H1 (cell line): ENCODE measurements around the gene UGT1A3. TPM values are rescaled to one million over a fixed set of nuclear protein-coding genes. Genes with fewer than 3 reads are reported as not detected.
A peak's percentile ranks its signal among the peaks of the same experiment; 100 is the strongest.

Experiments used
- CTCF ChIA-PET: fragments of 300-600 bp; sonication (Branson Sonifier 250); formaldehyde crosslinking; loops from one replicate; lab custom pipeline; 2021; ENCODE audit not compliant: partially characterized antibody; lab: Charles Lee
- POLR2A ChIA-PET: fragments of 300-600 bp; sonication (Branson Sonifier 250); formaldehyde crosslinking; loops from one replicate; lab custom pipeline; 2021; ENCODE audit warnings: inconsistent platforms; ENCODE audit not compliant: partially characterized antibody; lab: Charles Lee
- DNase-seq, 2 experiments: peaks; one replicate each; pipeline versions ENCODE4 v3.0.0 to v3.0.0-alpha.2; 2010 to 2022; ENCODE audit warnings: low spot score in 2 of 2, low read depth in 1 of 2, mixed read lengths in 1 of 2
- FAIRE-seq: peaks from 2 replicates; lab custom pipeline; 2011; peaks lifted over from hg19 to GRCh38; lab: Jason Lieb, UNC
- H2AFZ ChIP-seq: 2 replicates; pipeline ENCODE4 v1.8.1; 2012; ENCODE audit warnings: low read length, inconsistent platforms
- H2AK5ac ChIP-seq: 2 replicates; pipeline ENCODE4 v1.6.1; 2013; ENCODE audit warnings: low read depth, low read length
- H2BK120ac ChIP-seq: replicated peaks from 2 replicates; pipeline ENCODE3; 2013; ENCODE audit warnings: low read depth, low read length, inconsistent platforms
- H2BK12ac ChIP-seq: 2 replicates; pipeline ENCODE4 v1.6.1; 2013; ENCODE audit warnings: low read depth, low read length
- H2BK15ac ChIP-seq: 2 replicates; pipeline ENCODE4 v1.6.1; 2013; ENCODE audit warnings: low read length
- H2BK20ac ChIP-seq: 2 replicates; pipeline ENCODE4 v1.6.1; 2013; ENCODE audit warnings: low read length
- H2BK5ac ChIP-seq: 2 replicates; pipeline ENCODE4 v1.6.1; 2013; ENCODE audit warnings: low read depth, low read length
- H3K14ac ChIP-seq: 2 replicates; pipeline ENCODE4 v1.6.1; 2013; ENCODE audit warnings: inconsistent platforms; ENCODE audit not compliant: insufficient read length
- H3K18ac ChIP-seq: 2 replicates; pipeline ENCODE4 v1.6.1; 2013; ENCODE audit warnings: low read length; ENCODE audit errors: extremely low read depth
- H3K23ac ChIP-seq: 2 replicates; pipeline ENCODE4 v1.6.1; 2013; ENCODE audit warnings: inconsistent platforms; ENCODE audit not compliant: insufficient read length
- H3K23me2 ChIP-seq: 2 replicates; pipeline ENCODE4 v1.6.1; 2013; ENCODE audit warnings: low read depth, low read length
- H3K27ac ChIP-seq: 2 replicates; pipeline ENCODE4 v1.6.1; 2011; ENCODE audit warnings: low read depth, low read length, inconsistent platforms
- H3K27me3 ChIP-seq, 4 experiments: replicated peaks in 1 of 4; 1 replicate in 1 of 4; 2 replicates in 3 of 4; pipeline versions ENCODE4 v1.6.1 to v1.8.1; 2011 to 2013; ENCODE audit warnings: low read length in 3 of 4, mild to moderate bottlenecking in 3 of 4, inconsistent platforms in 2 of 4, mixed read lengths in 2 of 4, moderate library complexity in 1 of 4; ENCODE audit not compliant: control insufficient read depth in 3 of 4, insufficient read depth in 3 of 4; ENCODE audit errors: extremely low read depth in 1 of 4
- H3K36me3 ChIP-seq, 4 experiments: 2 replicates each; pipeline versions ENCODE4 v1.6.1 to v1.8.1; 2011 to 2013; ENCODE audit warnings: mild to moderate bottlenecking in 4 of 4, low read length in 3 of 4, moderate library complexity in 2 of 4, control low read depth in 1 of 4, inconsistent platforms in 1 of 4; ENCODE audit not compliant: insufficient read depth in 4 of 4, control insufficient read depth in 2 of 4
- H3K4ac ChIP-seq: replicated peaks from 2 replicates; pipeline ENCODE3; 2013; ENCODE audit warnings: low read length, low read depth, mixed read lengths, inconsistent platforms; ENCODE audit not compliant: insufficient read length
- H3K4me1 ChIP-seq, 4 experiments: replicated peaks in 1 of 4; 1 replicate in 1 of 4; 2 replicates in 3 of 4; pipeline versions ENCODE4 v1.6.1 to v1.8.1; 2011 to 2013; ENCODE audit warnings: low read length in 3 of 4, inconsistent platforms in 2 of 4, mixed read lengths in 1 of 4; ENCODE audit not compliant: insufficient read depth in 4 of 4, control insufficient read depth in 3 of 4
- H3K4me2 ChIP-seq, 2 experiments: 2 replicates each; pipeline versions ENCODE4 v1.6.1 to v1.8.1; 2011 to 2013; ENCODE audit warnings: low read depth in 2 of 2, low read length in 2 of 2, control low read depth in 1 of 2, inconsistent platforms in 1 of 2, mild to moderate bottlenecking in 1 of 2; ENCODE audit not compliant: insufficient read depth in 1 of 2
- H3K4me3 ChIP-seq, 4 experiments: fragments of 200-600, 300-600 bp in 1 of 4; sonication (generic), shearing (Covaris generic), sonication (Bioruptor Twin) in 1 of 4; 2 replicates each; pipeline versions ENCODE4 v1.5.1 to v1.8.1; 2011 to 2016; ENCODE audit warnings: low read length in 4 of 4, low read depth in 3 of 4, control low read depth in 2 of 4, inconsistent platforms in 2 of 4, mild to moderate bottlenecking in 2 of 4, mixed read lengths in 1 of 4, moderate library complexity in 1 of 4; ENCODE audit not compliant: insufficient read depth in 2 of 4; ENCODE audit errors: extremely low read depth in 1 of 4
- H3K56ac ChIP-seq: replicated peaks from 2 replicates; pipeline ENCODE3; 2013; ENCODE audit warnings: low read depth, mild to moderate bottlenecking, mixed read lengths, low read length, inconsistent platforms; ENCODE audit not compliant: insufficient read length
- H3K79me1 ChIP-seq: 2 replicates; pipeline ENCODE4 v1.6.1; 2013; ENCODE audit warnings: low read depth, low read length, control low read depth
- H3K79me2 ChIP-seq, 2 experiments: 2 replicates each; pipeline versions ENCODE4 v1.6.1 to v1.8.1; 2012 to 2013; ENCODE audit warnings: low read length in 2 of 2, mild to moderate bottlenecking in 2 of 2, inconsistent platforms in 1 of 2; ENCODE audit not compliant: insufficient read depth in 2 of 2, control insufficient read depth in 1 of 2
- H3K9ac ChIP-seq, 4 experiments: replicated peaks in 1 of 4; 1 replicate in 1 of 4; 2 replicates in 3 of 4; pipeline versions ENCODE4 v1.6.1 to v1.8.1; 2011 to 2013; ENCODE audit warnings: low read depth in 3 of 4, low read length in 3 of 4, control low read depth in 2 of 4, mild to moderate bottlenecking in 2 of 4, moderate library complexity in 2 of 4, inconsistent platforms in 1 of 4; ENCODE audit errors: extremely low read depth in 1 of 4
- H3K9me3 ChIP-seq, 2 experiments: 2 replicates each; pipeline versions ENCODE4 v1.6.1 to v1.8.1; 2012 to 2013; ENCODE audit warnings: mild to moderate bottlenecking in 2 of 2, moderate library complexity in 2 of 2, control low read depth in 1 of 2, inconsistent platforms in 1 of 2, low read depth in 1 of 2, low read length in 1 of 2, mixed read lengths in 1 of 2; ENCODE audit not compliant: insufficient read depth in 2 of 2
- H4K20me1 ChIP-seq, 2 experiments: replicated peaks in 1 of 2; 2 replicates each; pipeline versions ENCODE3 to v1.8.1; 2011 to 2013; ENCODE audit warnings: inconsistent platforms in 2 of 2, low read length in 2 of 2, mild to moderate bottlenecking in 1 of 2; ENCODE audit not compliant: insufficient read depth in 2 of 2, control insufficient read depth in 1 of 2
- H4K5ac ChIP-seq: 2 replicates; pipeline ENCODE4 v1.6.1; 2013; ENCODE audit warnings: low read length, low read depth, mixed read lengths, inconsistent platforms; ENCODE audit not compliant: insufficient read length
- H4K8ac ChIP-seq: 2 replicates; pipeline ENCODE4 v1.8.0; 2013; ENCODE audit warnings: mild to moderate bottlenecking, moderate library complexity, low read length, inconsistent platforms; ENCODE audit not compliant: insufficient read depth; ENCODE audit errors: extremely low read depth
- H4K91ac ChIP-seq: replicated peaks from 2 replicates; pipeline ENCODE3; 2013; ENCODE audit warnings: low read length, mixed read lengths, inconsistent platforms; ENCODE audit not compliant: insufficient read length
- ATF3 ChIP-seq: IDR thresholded peaks from 2 replicates; pipeline ENCODE4 v1.6.1; 2011; ENCODE audit warnings: low read depth, mild to moderate bottlenecking, low read length; ENCODE audit not compliant: insufficient read depth
- BCL11A ChIP-seq, 2 experiments: IDR thresholded peaks; one replicate each; pipeline ENCODE4 v1.6.1; 2011; ENCODE audit warnings: low read depth in 2 of 2, low read length in 2 of 2, mild to moderate bottlenecking in 2 of 2
- CBX5 ChIP-seq: fragments of 300-800, 300-1000 bp; sonication (generic); IDR thresholded peaks from 2 replicates; pipeline ENCODE4 v1.7.1; 2016; ENCODE audit warnings: antibody characterized with exemption, low read length, low read depth
- CHD2 ChIP-seq: IDR thresholded peaks from 2 replicates; pipeline ENCODE4 v1.6.1; 2012; ENCODE audit warnings: low read length, improper control_type of control experiment
- CREB1 ChIP-seq: IDR thresholded peaks from 2 replicates; pipeline ENCODE4 v1.6.1; 2012; ENCODE audit warnings: inconsistent platforms
- CTBP2 ChIP-seq: IDR thresholded peaks from 2 replicates; pipeline ENCODE4 v1.7.0; 2011; ENCODE audit warnings: borderline replicate concordance, mild to moderate bottlenecking, moderate library complexity, mixed read lengths, low read length; ENCODE audit not compliant: insufficient read depth, insufficient read length
- FOSL1 ChIP-seq: IDR thresholded peaks from 2 replicates; pipeline ENCODE4 v1.6.1; 2011; ENCODE audit warnings: mild to moderate bottlenecking, low read depth, low read length, moderate library complexity; ENCODE audit not compliant: insufficient read depth
- GABPA ChIP-seq: IDR thresholded peaks from 2 replicates; pipeline ENCODE4 v1.6.1; 2011; ENCODE audit warnings: mild to moderate bottlenecking, low read length, moderate library complexity, borderline replicate concordance; ENCODE audit not compliant: insufficient read depth
- JUND ChIP-seq: IDR thresholded peaks from 2 replicates; pipeline ENCODE4 v1.6.1; 2011; ENCODE audit warnings: mild to moderate bottlenecking, improper control_type of control experiment, low read length
- KDM4A ChIP-seq: IDR thresholded peaks from one replicate; pipeline ENCODE4 v1.7.1; 2012; ENCODE audit warnings: low read depth, mild to moderate bottlenecking, moderate library complexity, low read length, inconsistent platforms; ENCODE audit not compliant: severe bottlenecking
- NRF1 ChIP-seq: IDR thresholded peaks from 2 replicates; pipeline ENCODE4 v1.6.1; 2011; ENCODE audit warnings: mild to moderate bottlenecking, low read depth, low read length, improper control_type of control experiment
- RBBP5 ChIP-seq: IDR thresholded peaks from 2 replicates; pipeline ENCODE4 v1.7.1; 2012; ENCODE audit warnings: low read depth, mild to moderate bottlenecking, inconsistent platforms, low read length, moderate library complexity, borderline replicate concordance
- SIRT6 ChIP-seq: IDR thresholded peaks from one replicate; pipeline ENCODE4 v1.7.1; 2012; ENCODE audit warnings: low read length, inconsistent platforms
- TAF7 ChIP-seq: optimal IDR thresholded peaks from 2 replicates; pipeline ENCODE3; 2011; ENCODE audit warnings: low read depth, mild to moderate bottlenecking, inconsistent platforms, low read length, moderate library complexity, borderline replicate concordance
- TCF12 ChIP-seq: IDR thresholded peaks from 2 replicates; pipeline ENCODE4 v1.6.1; 2011; ENCODE audit warnings: low read depth, mild to moderate bottlenecking, low read length
- WGBS, 2 experiments: shearing (Covaris generic) in 1 of 2; methylation state at CpG; one replicate each; pipeline versions ENCODE4 v1.1.6 to v1.1.7; 2013 to 2015; ENCODE audit warnings: low lambda C conversion rate in 2 of 2, mixed read lengths in 2 of 2, inconsistent platforms in 1 of 2, low coverage in 1 of 2, missing lambda C conversion rate in 1 of 2; ENCODE audit not compliant: insufficient replicate concordance in 2 of 2, insufficient coverage in 1 of 2, insufficient read length in 1 of 2; ENCODE audit errors: extremely low coverage in 1 of 2, missing lambda C conversion rate in 1 of 2; 5-methylcytosine and 5-hydroxymethylcytosine counted together
- polyA plus RNA-seq, 7 experiments: library from polyadenylated mRNA; depleted of rRNA in 3 of 7; stranded (reverse) in 5 of 7; unstranded in 2 of 7; fragments of >200 nt in 5 of 7; fragments of 200-250 nt in 2 of 7; gene quantifications; 1 replicate in 5 of 7; 2 replicates in 1 of 7; 4 replicates in 1 of 7; pipeline versions ENCODE4 v1.2.1 to v1.2.3, GENCODE V29; 2011 to 2013; ENCODE audit warnings: missing spikeins in 2 of 7, mixed read lengths in 2 of 7
- total RNA-seq: library from RNA; stranded (reverse); fragmentation: NEBNext Ultra II Directional; extraction: Animal tissue kit (Norgen Biotek cat#: 25700); gene quantifications from 2 replicates; pipeline ENCODE4 v1.2.1, GENCODE V29; 2021

The UGT1A3 gene
- total and polyA plus RNA-seq, 2 of the 8 experiments (the other 6 are each of a cell fraction or from before 2014, with no cell fraction given), result not detected

- H4K8ac ChIP-seq, result no peak overlapping the region
- TF ChIP-seq TCF12 (no peak), GABPA (no peak), CTBP2 (no peak), CREB1 (no peak), TAF7 (no peak), SIRT6 (no peak), BCL11A (IDR thresholded peaks at IDR 0.05; ENCODE audit: low read depth in 2 of 2, low read length in 2 of 2) (no peak), NRF1 (no peak), FOSL1 (no peak), ATF3 (no peak), CHD2 (no peak), RBBP5 (no peak), JUND (no peak), CBX5 (no peak), KDM4A (no peak)
Measured at GRCh38 chr2:233768076-233768475, 39.2 kb downstream of the UGT1A3 start.

More at GRCh38 chr2:233768076-233768475, 39.2 kb downstream of the UGT1A3 start:
- no peaks in the 10 kb centered on the region; a peak in 1 of 7 replicates for H3K4me1 ChIP-seq
- H2AK5ac ChIP-seq, result no peak overlapping the region
- no peak overlapping the region for H4K5ac ChIP-seq
- no peak overlapping the region for H2BK5ac ChIP-seq
- H2BK12ac ChIP-seq, result no peak overlapping the region
- no peak overlapping the region for H2BK120ac ChIP-seq
- no peak overlapping the region for H3K23ac ChIP-seq
- no peak overlapping the region for H2BK15ac ChIP-seq
- no peaks in the 10 kb centered on the region for H4K20me1 ChIP-seq
- H3K14ac ChIP-seq, result no peak overlapping the region
- H3K23me2 ChIP-seq, result peaks cover 2% of the 10 kb centered on the region; the same call in 1 of the 2 replicates
- no peak overlapping the region for H3K56ac ChIP-seq
- no peak overlapping the region for H2AFZ ChIP-seq
- H4K91ac ChIP-seq, result no peak overlapping the region
- no peak overlapping the region for H2BK20ac ChIP-seq
- 84% methylated on average over 4 of the region's 4 CpGs; no CpG with 5 or more reads in 1 of the 2 experiments for WGBS, 2 experiments
- no peak overlapping the region for H3K4ac ChIP-seq
- H3K27ac ChIP-seq, result no peak overlapping the region
- peaks cover 3 to 4% of the 10 kb centered on the region in 2 experiments; a peak in 1 of 4 replicates for H3K9me3 ChIP-seq
- no peaks in the 10 kb centered on the region for H3K27me3 ChIP-seq
- ChIA-PET CTCF (no interaction called here), POLR2A (interaction anchor here (1.2 kb wide), 1 partner anchor 10 kb away, joined by 3 read pairs; no protein-coding TSS in a partner anchor)
- no peak overlapping the region for H3K9ac ChIP-seq
- H3K79me2 ChIP-seq, result no peaks in the 10 kb centered on the region
- DNase-seq, result no peak
- no peak overlapping the region for H3K4me3 ChIP-seq
- H3K4me2 ChIP-seq, result no peak overlapping the region
- FAIRE-seq, result peak; percentile 86
- H3K79me1 ChIP-seq, result no peaks in the 10 kb centered on the region
- H3K36me3 ChIP-seq, result no peaks in the 10 kb centered on the region
- H3K18ac ChIP-seq, result no peak overlapping the region
